Suppressor macrophage (primary cell): ENCODE results near the gene MYO9A.
"Not testable (repeated sequence)": the region's sequence is repeated elsewhere in the genome, so short reads cannot be mapped to it uniquely, and the experiment has no call there.

Source experiments
- DNase-seq, 4 experiments: peaks; one replicate each; pipeline ENCODE4 v3.0.0-alpha.2; 2020 to 2022

Gene MYO9A

GRCh38 chr15:72086920-72087648 lies 30.9 kb downstream of the MYO9A start:
- no peak for DNase-seq

- no peak for DNase-seq
Observed at GRCh38 chr15:72086010-72086697, 31.8 kb downstream of the MYO9A start.

GRCh38 chr15:72082176-72082575 lies 35.8 kb downstream of the MYO9A start:
- DNase-seq, result no peak

- DNase-seq, result no peak
Observed at GRCh38 chr15:72078887-72079286, 39.1 kb downstream of the MYO9A start.

GRCh38 chr15:72077950-72078349 lies 40.0 kb downstream of the MYO9A start:
- no peak for DNase-seq

- no peak for DNase-seq
Observed at GRCh38 chr15:72074335-72075060, 43.5 kb downstream of the MYO9A start.

- DNase-seq, result not testable (repeated sequence)
Observed at GRCh38 chr15:72071448-72071825, 46.5 kb downstream of the MYO9A start.

GRCh38 chr15:72070817-72071447 lies 47.0 kb downstream of the MYO9A start:
- DNase-seq, result no peak

- DNase-seq, result no peak
Observed at GRCh38 chr15:72068856-72069255, 49.1 kb downstream of the MYO9A start.

- no peak for DNase-seq
Observed at GRCh38 chr15:72065801-72066200, 52.1 kb downstream of the MYO9A start.

- no peak for DNase-seq
Observed at GRCh38 chr15:72063186-72063585, 54.8 kb downstream of the MYO9A start.

- no peak for DNase-seq
Observed at GRCh38 chr15:72062319-72062718, 55.6 kb downstream of the MYO9A start.

- DNase-seq, result no peak
Observed at GRCh38 chr15:72060687-72061250, 57.2 kb downstream of the MYO9A start.

- DNase-seq, result no peak
Observed at GRCh38 chr15:72058585-72058984, 59.4 kb downstream of the MYO9A start.

GRCh38 chr15:72057548-72058091 lies 60.3 kb downstream of the MYO9A start:
- DNase-seq, result no peak

GRCh38 chr15:72056217-72056616 lies 61.7 kb downstream of the MYO9A start:
- DNase-seq, result not testable (repeated sequence)

- DNase-seq, result not testable (repeated sequence)
Observed at GRCh38 chr15:72053297-72053696, 64.7 kb downstream of the MYO9A start.

GRCh38 chr15:72050700-72051099 lies 67.2 kb downstream of the MYO9A start:
- DNase-seq, result no peak

GRCh38 chr15:72047020-72047419 lies 70.9 kb downstream of the MYO9A start:
- DNase-seq, result no peak

- no peak for DNase-seq
Observed at GRCh38 chr15:72044956-72045355, 73.0 kb downstream of the MYO9A start.

- DNase-seq, result no peak
Observed at GRCh38 chr15:72042865-72043264, 75.1 kb downstream of the MYO9A start.

GRCh38 chr15:72042054-72042453 lies 75.9 kb downstream of the MYO9A start:
- no peak for DNase-seq

- DNase-seq, result no peak
Observed at GRCh38 chr15:72037321-72037720, 80.6 kb downstream of the MYO9A start.
